IMR-90 (cell line): Measurements from ENCODE around the gene THADA. TPM values are rescaled to one million over a fixed set of nuclear protein-coding genes. Genes with fewer than 3 reads are reported as not detected.

ENCODE experiments used
- ATAC-seq: fragments of 200-7000 bp; cut with Tn5 transposase; 2 replicates; pipeline ENCODE4 v1.9.1; 2020; ENCODE audit warnings: low read depth, mild to moderate bottlenecking, moderate library complexity
- BruUV-seq: library from RNA; stranded (reverse); fragments of 400-500 nt; replicated peaks from 2 replicates; lab custom pipeline; 2021; lab: Mats Ljungman, UMichigan
- CTCF ChIA-PET: fragments of 300-600 bp; formaldehyde crosslinking; extraction: SDS; loops from one replicate; lab custom pipeline; 2021; ENCODE audit warnings: antibody characterized with exemption; lab: Yijun Ruan, JAX
- POLR2A ChIA-PET: fragments of 300-600 bp; sonication (Branson Sonifier 250); formaldehyde crosslinking; loops from one replicate; lab custom pipeline; 2022; ENCODE audit warnings: antibody characterized with exemption; ENCODE audit not compliant: unreplicated experiment; lab: Charles Lee
- DNase-seq: peaks from one replicate; pipeline ENCODE4 v3.0.0; 2013
- H2AFZ ChIP-seq: replicated peaks from 2 replicates; pipeline ENCODE3; 2013; ENCODE audit warnings: low read length, mild to moderate bottlenecking; ENCODE audit not compliant: poor library complexity
- H2AK5ac ChIP-seq: 2 replicates; pipeline ENCODE4 v1.6.1; 2013; ENCODE audit warnings: low read depth, low read length, inconsistent platforms
- H2AK9ac ChIP-seq: replicated peaks from 2 replicates; pipeline ENCODE3; 2013; ENCODE audit warnings: mild to moderate bottlenecking, low read depth, low read length, moderate library complexity; ENCODE audit not compliant: poor library complexity
- H2BK120ac ChIP-seq: 2 replicates; pipeline ENCODE4 v1.6.1; 2013; ENCODE audit warnings: low read depth, low read length, inconsistent platforms
- H2BK15ac ChIP-seq: 3 replicates; pipeline ENCODE4 v1.6.1; 2013; ENCODE audit warnings: low read depth, low read length, inconsistent platforms
- H2BK20ac ChIP-seq: 2 replicates; pipeline ENCODE4 v1.6.1; 2013; ENCODE audit warnings: low read depth, mild to moderate bottlenecking, inconsistent platforms, low read length, moderate library complexity
- H2BK5ac ChIP-seq: 2 replicates; pipeline ENCODE4 v1.6.1; 2013; ENCODE audit warnings: mild to moderate bottlenecking, low read depth, low read length, inconsistent platforms; ENCODE audit not compliant: poor library complexity, severe bottlenecking
- H3K14ac ChIP-seq: replicated peaks from 2 replicates; pipeline ENCODE4 v1.6.1; 2013; ENCODE audit warnings: low read depth, low read length, inconsistent platforms
- H3K18ac ChIP-seq: 2 replicates; pipeline ENCODE4 v1.6.1; 2013; ENCODE audit warnings: low read depth, low read length, control low read depth
- H3K23ac ChIP-seq: 2 replicates; pipeline ENCODE4 v1.6.1; 2013; ENCODE audit warnings: low read depth, low read length, inconsistent platforms
- H3K27ac ChIP-seq: 2 replicates; pipeline ENCODE4 v1.5.1; 2013; ENCODE audit warnings: mild to moderate bottlenecking, control low read depth, low read length; ENCODE audit not compliant: insufficient read depth
- H3K27me3 ChIP-seq: 2 replicates; pipeline ENCODE4 v1.6.1; 2013; ENCODE audit warnings: low read length; ENCODE audit not compliant: control insufficient read depth, insufficient read depth
- H3K36me3 ChIP-seq: 2 replicates; pipeline ENCODE4 v1.6.1; 2013; ENCODE audit warnings: low read length, mixed read lengths; ENCODE audit not compliant: control insufficient read depth, insufficient read depth
- H3K4ac ChIP-seq: 2 replicates; pipeline ENCODE4 v1.6.1; 2013; ENCODE audit warnings: low read depth, low read length, inconsistent platforms
- H3K4me1 ChIP-seq: 2 replicates; pipeline ENCODE4 v1.6.1; 2013; ENCODE audit warnings: low read length, mixed read lengths; ENCODE audit not compliant: control insufficient read depth, insufficient read depth
- H3K4me2 ChIP-seq: 2 replicates; pipeline ENCODE4 v1.6.1; 2013; ENCODE audit warnings: low read depth, mild to moderate bottlenecking, control low read depth, low read length, moderate library complexity
- H3K4me3 ChIP-seq: 2 replicates; pipeline ENCODE4 v1.5.1; 2013; ENCODE audit warnings: low read depth, mild to moderate bottlenecking, control low read depth, low read length, moderate library complexity; ENCODE audit not compliant: insufficient read depth
- H3K56ac ChIP-seq: 2 replicates; pipeline ENCODE4 v1.6.1; 2013; ENCODE audit warnings: low read length, inconsistent platforms; ENCODE audit not compliant: insufficient read depth; ENCODE audit errors: extremely low read depth
- H3K79me1 ChIP-seq, 2 experiments: 2 replicates each; pipeline ENCODE4 v1.6.1; 2013; ENCODE audit warnings: low read length in 2 of 2, inconsistent platforms in 1 of 2, low read depth in 1 of 2
- H3K9ac ChIP-seq: 2 replicates; pipeline ENCODE4 v1.6.1; 2013; ENCODE audit warnings: low read depth, low read length, control low read depth
- H3K9me1 ChIP-seq: 2 replicates; pipeline ENCODE4 v1.6.1; 2013; ENCODE audit warnings: low read length, inconsistent platforms; ENCODE audit not compliant: insufficient read depth
- H3K9me3 ChIP-seq: 2 replicates; pipeline ENCODE4 v1.6.1; 2013; ENCODE audit warnings: low read length; ENCODE audit not compliant: control insufficient read depth, insufficient read depth
- H4K20me1 ChIP-seq: 2 replicates; pipeline ENCODE4 v1.6.1; 2013; ENCODE audit warnings: low read length, inconsistent platforms; ENCODE audit not compliant: insufficient read depth
- H4K5ac ChIP-seq: 2 replicates; pipeline ENCODE4 v1.6.1; 2013; ENCODE audit warnings: mild to moderate bottlenecking, low read depth, low read length, control low read depth
- H4K8ac ChIP-seq, 2 experiments: 2 replicates each; pipeline ENCODE4 v1.6.1; 2013; ENCODE audit warnings: low read depth in 2 of 2, low read length in 2 of 2, control low read depth in 1 of 2, inconsistent platforms in 1 of 2
- H4K91ac ChIP-seq: 2 replicates; pipeline ENCODE4 v1.6.1; 2013; ENCODE audit warnings: low read depth, low read length, inconsistent platforms; ENCODE audit not compliant: insufficient read depth
- BHLHE40 ChIP-seq: fragments of 150-350 bp; IDR thresholded peaks from 2 replicates; pipeline ENCODE4 v1.6.1; 2016; ENCODE audit warnings: mild to moderate bottlenecking, low read depth, low read length
- CEBPB ChIP-seq: IDR thresholded peaks from 2 replicates; pipeline ENCODE4 v1.6.1; 2012; ENCODE audit warnings: low read depth, low read length, improper control_type of control experiment
- CHD1 ChIP-seq: IDR thresholded peaks from 2 replicates; pipeline ENCODE4 v1.6.1; 2012; ENCODE audit warnings: low read depth, low read length, improper control_type of control experiment
- CTCF ChIP-seq: conservative IDR thresholded peaks from 2 replicates; pipeline ENCODE4 v1.5.1; 2012; ENCODE audit warnings: mild to moderate bottlenecking, low read depth, low read length, improper control_type of control experiment
- ELK1 ChIP-seq: fragments of 150-350 bp; IDR thresholded peaks from 2 replicates; pipeline ENCODE4 v1.6.1; 2016; ENCODE audit warnings: low read depth, mild to moderate bottlenecking, low read length, moderate library complexity, borderline replicate concordance
- FOS ChIP-seq: fragments of 150-350 bp; IDR thresholded peaks from 2 replicates; pipeline ENCODE4 v1.6.1; 2016; ENCODE audit warnings: low read depth, low read length
- MAZ ChIP-seq: IDR thresholded peaks from 2 replicates; pipeline ENCODE4 v1.6.1; 2012; ENCODE audit warnings: low read depth, mild to moderate bottlenecking, low read length, improper control_type of control experiment, moderate library complexity, borderline replicate concordance
- RCOR1 ChIP-seq: IDR thresholded peaks from 2 replicates; pipeline ENCODE4 v1.6.1; 2012; ENCODE audit warnings: mild to moderate bottlenecking, low read length, improper control_type of control experiment; ENCODE audit not compliant: insufficient replicate concordance
- RFX5 ChIP-seq: IDR thresholded peaks from 2 replicates; pipeline ENCODE4 v1.8.0; 2012; ENCODE audit warnings: low read depth, mild to moderate bottlenecking, low read length, moderate library complexity
- SMC3 ChIP-seq: fragments of 150-350 bp; IDR thresholded peaks from 2 replicates; pipeline ENCODE4 v1.6.1; 2016; ENCODE audit warnings: low read depth, mild to moderate bottlenecking, antibody characterized with exemption, low read length, moderate library complexity
- USF2 ChIP-seq: fragments of 150-350 bp; IDR thresholded peaks from 2 replicates; pipeline ENCODE4 v1.6.1; 2017; ENCODE audit warnings: mild to moderate bottlenecking, antibody characterized with exemption, low read length, low read depth
- WGBS, 2 experiments: methylation state at CpG; one replicate each; pipeline versions ENCODE4 v1.1.5 to v1.1.7; 2013; ENCODE audit warnings: missing lambda C conversion rate in 2 of 2; ENCODE audit not compliant: insufficient read length in 1 of 2; ENCODE audit errors: extremely low coverage in 2 of 2; 5-methylcytosine and 5-hydroxymethylcytosine counted together
- dilution Hi-C: fragments of 300-500 bp; cut with HindIII; formaldehyde crosslinking; loops from one replicate; pipeline ENCODE4 v1.14.3; 2018; ENCODE audit warnings: low sequenced_read_pairs; ENCODE audit not compliant: unreplicated experiment
- in situ Hi-C: fragments of 300-500 bp; cut with MboI; formaldehyde crosslinking; loops from 3 replicates; pipeline ENCODE4 v1.14.3; 2019; ENCODE audit warnings: low sequenced_read_pairs, inconsistent platforms, mixed read lengths
- intact Hi-C: fragments of 100-400 bp; cut with micrococcal nuclease; formaldehyde crosslinking; loops from 2 replicates; pipeline ENCODE4 v1.10.0; 2022
- polyA plus RNA-seq, 3 experiments: library from polyadenylated mRNA; depleted of rRNA; stranded (reverse); fragments of >200 nt; gene quantifications; 2 replicates each; pipeline ENCODE4 v1.2.3, GENCODE V29; 2012; ENCODE audit warnings: low replicate concordance in 1 of 3
- total RNA-seq: library from RNA; depleted of rRNA; stranded (reverse); fragments of >200 nt; gene quantifications from 2 replicates; pipeline ENCODE4 v1.2.3, GENCODE V29; 2012

The THADA gene
- total and polyA plus RNA-seq, 2 of the 4 experiments (the other 2 are of a cell fraction) = 10.5 to 21.3 TPM

- H3K4ac ChIP-seq = no peak overlapping the region; the same call in 1 of the 2 replicates
- 0 out of 2 replicates have a peak overlapping the region, but pooled peaks have one; percentile 45 for H3K23ac ChIP-seq
- H3K4me2 ChIP-seq = no peak overlapping the region
- CTCF ChIA-PET = interaction anchor here (1.3 to 1.7 kb wide), 2 partner anchors 21 to 54 kb away, joined by 3 to 6 read pairs; no protein-coding TSS in a partner anchor
- peaks cover 7% of the 10 kb centered on the region for H3K4me1 ChIP-seq
- no peak overlapping the region for H2BK20ac ChIP-seq
- H3K79me1 ChIP-seq = no peaks in the 10 kb centered on the region
- no peaks in the 10 kb centered on the region for H3K9me3 ChIP-seq
- H3K9ac ChIP-seq = no peak overlapping the region
- DNase-seq (no peak), ATAC-seq (no peak)
- peaks cover 9% of the 10 kb centered on the region for H3K9me1 ChIP-seq
- no peak overlapping the region for H2AFZ ChIP-seq
- H4K91ac ChIP-seq = no peak overlapping the region
- no peak overlapping the region for H3K4me3 ChIP-seq
- dilution Hi-C loops = no loop called here
- H2AK9ac ChIP-seq = no peak overlapping the region
- H3K56ac ChIP-seq = no peak overlapping the region
- no peak overlapping the region for H2AK5ac ChIP-seq
- H3K14ac ChIP-seq = 0 out of 2 replicates have a peak overlapping the region, but pooled peaks have one; percentile 25
- WGBS, 2 experiments = no CpG with 5 or more reads among the region's 5 CpGs
- no peak overlapping the region; the same call in 1 of the 2 replicates for H2BK120ac ChIP-seq
- no peaks in the 10 kb centered on the region for H3K27me3 ChIP-seq
- intact Hi-C loops = no loop called here
- in situ Hi-C loops = no loop called here
- POLR2A ChIA-PET = interaction anchor here (0.5 kb wide), 1 partner anchor 12 kb away, joined by 3 read pairs; no protein-coding TSS in a partner anchor
- peak overlapping the region; percentile 72 for H2BK5ac ChIP-seq
- peak overlapping the region; percentile 32; the same call in 1 of the 3 replicates for H2BK15ac ChIP-seq
- BruUV-seq = no TSS peak
- no peaks in the 10 kb centered on the region for H4K20me1 ChIP-seq
- TF ChIP-seq RFX5 (no peak), USF2 (no peak), MAZ (no peak), FOS (no peak), SMC3 (no peak), BHLHE40 (no peak), ELK1 (no peak), RCOR1 (no peak), CHD1 (no peak), CTCF (no peak), CEBPB (no peak)
- H3K27ac ChIP-seq = peak overlapping the region; percentile 63; the same call in 1 of the 2 replicates
- H4K8ac ChIP-seq = no peak overlapping the region
- H4K5ac ChIP-seq = no peak overlapping the region
- H3K36me3 ChIP-seq = no peaks in the 10 kb centered on the region
- peak overlapping the region; percentile 20; the same call in 1 of the 2 replicates for H3K18ac ChIP-seq
Measured at GRCh38 chr2:43539436-43539835, 56.4 kb downstream of the THADA start.
